ENCODE data around the gene RAB36. TPM values are rescaled to one million over a fixed set of nuclear protein-coding genes. Genes with fewer than 3 reads are reported as not detected.

The RAB36 gene
- polyA plus RNA-seq, 1 of the 3 experiments (the other 2 are of a cell fraction), result 6.6 TPM

- H3F3A ChIP-seq (replicated peaks; ENCODE audit: insufficient read depth), result no peaks in the 10 kb centered on the region
- H3K4me3 ChIP-seq (ENCODE audit: low read depth in 2 of 2, low read length in 1 of 2), result peak overlapping the region; percentile 73 to 79
- H3K9ac ChIP-seq, result peak overlapping the region; percentile 88
- POLR2A ChIA-PET, result interaction anchor here (1.4 kb wide), 1 partner anchor 8 kb away, joined by 3 read pairs; no protein-coding TSS in a partner anchor
- peaks cover 6 to 17% of the 10 kb centered on the region in 2 experiments; a peak in 1 of 4 replicates for H3K4me1 ChIP-seq (ENCODE audit: control insufficient read depth in 1 of 2, insufficient read depth in 2 of 2, low read depth in 1 of 2, low read length in 1 of 2)
- H3K27ac ChIP-seq (ENCODE audit: low read depth in 2 of 2, low read length in 1 of 2), result peak overlapping the region; percentile 62 to 73
- H2AFZ ChIP-seq (ENCODE audit: low read depth), result peak overlapping the region; percentile 76
- DNase-seq, result no peak
- H3K27me3 ChIP-seq (ENCODE audit: insufficient read depth), result no peaks in the 10 kb centered on the region
- WGBS (ENCODE audit: low lambda C conversion rate), result 90% methylated on average over 1 of the region's 2 CpGs
- no peak for TF ChIP-seq RFX5 (IDR thresholded peaks at IDR 0.05; ENCODE audit: low read length)
- H3K36me3 ChIP-seq (replicated peaks in 1 of 2; ENCODE audit: control insufficient read depth in 1 of 2, insufficient read depth in 2 of 2, low read length in 1 of 2), result peaks cover 0 to 10% of the 10 kb centered on the region in 2 experiments
- no peaks in the 10 kb centered on the region for H4K20me1 ChIP-seq (ENCODE audit: insufficient read depth)
- CTCF ChIA-PET, result interaction anchor here (1.0 to 2.5 kb wide), 11 partner anchors 10 to 187 kb away, joined by 3 to 13 read pairs (median 4); no protein-coding TSS in a partner anchor
- no peaks in the 10 kb centered on the region for H3K9me2 ChIP-seq
- no peaks in the 10 kb centered on the region for H3K9me3 ChIP-seq
- H3K79me2 ChIP-seq (ENCODE audit: insufficient read depth), result peaks cover 4% of the 10 kb centered on the region; the same call in 1 of the 2 replicates
- peak overlapping the region; percentile 91 for H3K4me2 ChIP-seq
These were observed 697 bp downstream of the RAB36 start for GRCh38 chr22:23145878-23146470.

- Histone ChIP-seq H3K9ac (no peak overlapping the region), H3K4me1 (ENCODE audit: control insufficient read depth in 1 of 2, insufficient read depth in 2 of 2, low read depth in 1 of 2, low read length in 1 of 2) (peaks cover 6 to 13% of the 10 kb centered on the region in 2 experiments; a peak in 1 of 4 replicates), H3K79me2 (ENCODE audit: insufficient read depth) (peaks cover 4% of the 10 kb centered on the region; the same call in 1 of the 2 replicates), H3K4me3 (ENCODE audit: low read depth in 2 of 2, low read length in 1 of 2) (peak overlapping the region in 1 of 2 experiments; percentile 79; a peak in 1 of 4 replicates), H3F3A (replicated peaks; ENCODE audit: insufficient read depth) (no peaks in the 10 kb centered on the region), H2AFZ (ENCODE audit: low read depth) (no peak overlapping the region), H4K20me1 (ENCODE audit: insufficient read depth) (no peaks in the 10 kb centered on the region), H3K4me2 (peak overlapping the region; percentile 91), H3K9me3 (no peaks in the 10 kb centered on the region), H3K27ac (ENCODE audit: low read depth in 2 of 2, low read length in 1 of 2) (no peak overlapping the region), H3K27me3 (ENCODE audit: insufficient read depth) (no peaks in the 10 kb centered on the region), H3K9me2 (no peaks in the 10 kb centered on the region), H3K36me3 (replicated peaks in 1 of 2; ENCODE audit: control insufficient read depth in 1 of 2, insufficient read depth in 2 of 2, low read length in 1 of 2) (peaks cover 0 to 14% of the 10 kb centered on the region in 2 experiments)
- ChIA-PET POLR2A (interaction anchor here (0.6 to 1.4 kb wide), 2 partner anchors 8 to 77 kb away, joined by 3 read pairs; no protein-coding TSS in a partner anchor), CTCF (interaction anchor here (1.0 to 2.5 kb wide), 7 partner anchors 9 to 188 kb away, joined by 3 to 9 read pairs (median 4); no protein-coding TSS in a partner anchor)
- 92% methylated on average over 4 of the region's 8 CpGs for WGBS (ENCODE audit: low lambda C conversion rate)
- TF ChIP-seq NRF1 (IDR thresholded peaks at IDR 0.05; ENCODE audit: low read depth, low read length) (no peak), ZBTB33 (IDR thresholded peaks at IDR 0.05; ENCODE audit: borderline replicate concordance, low read depth) (no peak), EZH2phosphoT487 (IDR thresholded peaks at IDR 0.05; ENCODE audit: borderline replicate concordance, low read depth) (no peak), SIN3A (IDR thresholded peaks at IDR 0.05; ENCODE audit: borderline replicate concordance, low read depth, low read length) (no peak), FOXJ3 (CRISPR knock-in tag; IDR thresholded peaks at IDR 0.05) (no peak), PBX3 (IDR thresholded peaks at IDR 0.05) (no peak), EP300 (IDR thresholded peaks at IDR 0.05; ENCODE audit: borderline replicate concordance in 1 of 2, low read depth in 1 of 2, low read length in 1 of 2) (no peak), GABPA (IDR thresholded peaks at IDR 0.05; ENCODE audit: low read depth) (no peak), FOXM1 (IDR thresholded peaks at IDR 0.05; ENCODE audit: low read depth) (no peak), SMC3 (IDR thresholded peaks at IDR 0.05; ENCODE audit: low read depth, low read length) (no peak), TAF1 (IDR thresholded peaks at IDR 0.05; ENCODE audit: borderline replicate concordance, low read depth, low read length) (no peak), JUND (IDR thresholded peaks at IDR 0.05) (no peak), CHD2 (IDR thresholded peaks at IDR 0.05; ENCODE audit: low read length, partially characterized antibody) (no peak), RCOR1 (IDR thresholded peaks at IDR 0.05; ENCODE audit: low read length) (no peak), FOSL2 (IDR thresholded peaks at IDR 0.05; ENCODE audit: borderline replicate concordance, low read depth) (no peak), IRF3 (IDR thresholded peaks at IDR 0.05; ENCODE audit: low read depth, low read length) (no peak), RFX5 (IDR thresholded peaks at IDR 0.05; ENCODE audit: low read length) (no peak)
- no peak for DNase-seq
These were observed 1.4 kb downstream of the RAB36 start for GRCh38 chr22:23146478-23147205.

Data from SK-N-SH (cell line).